DND-41 (cell line): ENCODE results near the gene SHISA9.

Experiments
- CTCF ChIP-seq: IDR thresholded peaks from 2 replicates; pipeline ENCODE4 v1.5.1; 2012; ENCODE audit warnings: borderline replicate concordance, low read length, moderate library complexity, mild to moderate bottlenecking; ENCODE audit not compliant: poor library complexity, severe bottlenecking; ENCODE audit errors: extremely low read depth
- EZH2 ChIP-seq: IDR thresholded peaks from 3 replicates; pipeline ENCODE4 v1.6.1; 2012; ENCODE audit warnings: borderline replicate concordance, low read depth, mild to moderate bottlenecking, moderate library complexity, low read length, inconsistent platforms; ENCODE audit not compliant: severe bottlenecking

DNA sequence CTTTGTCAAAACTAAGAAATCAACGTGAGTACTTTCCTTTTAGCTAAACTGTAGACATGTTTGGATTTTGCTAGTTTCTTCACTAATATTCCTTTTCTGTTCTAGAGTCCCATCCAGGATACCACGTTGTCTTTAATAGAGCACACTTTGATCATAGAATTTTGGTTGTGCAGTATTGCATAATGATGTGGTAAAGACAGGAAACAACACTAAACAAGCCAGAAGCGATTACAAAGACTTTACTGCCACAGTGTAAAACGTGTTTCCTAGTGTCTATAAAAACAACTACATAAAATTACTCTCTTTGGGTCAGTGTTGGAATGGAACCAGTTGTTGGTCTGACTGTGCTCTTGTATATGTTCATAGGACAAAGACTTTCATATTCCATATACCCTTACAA is 19.3 kb downstream of the SHISA9 start:
- TF ChIP-seq EZH2 (no peak), CTCF (no peak)
